Natural killer cell (primary cell): ENCODE measurements around the gene DHRS7C. TPM values are rescaled to one million over a fixed set of nuclear protein-coding genes. Genes with fewer than 3 reads are reported as not detected.

Source experiments
- ATAC-seq, 3 donors: fragments of 150-1000 bp in 2 of 3; fragments of 200-7000 bp in 1 of 3; cut with Tn5 transposase; 1 replicate in 1 of 3; 2 replicates in 2 of 3; pipeline ENCODE4 v1.10.0; 2021; ENCODE audit warnings: mild to moderate bottlenecking in 2 of 3, moderate library complexity in 2 of 3
- DNase-seq, 2 donors: peaks; one replicate each; pipeline versions ENCODE4 v3.0.0 to v3.0.0-alpha.2; 2013 to 2021; ENCODE audit warnings: mixed read lengths in 1 of 2
- H3K27ac ChIP-seq: one replicate; pipeline ENCODE4 v1.5.1; 2013; ENCODE audit warnings: mild to moderate bottlenecking, low read length
- H3K27me3 ChIP-seq: one replicate; pipeline ENCODE4 v1.6.1; 2013; ENCODE audit warnings: low read length; ENCODE audit not compliant: control insufficient read depth, insufficient read depth
- H3K36me3 ChIP-seq: one replicate; pipeline ENCODE4 v1.6.1; 2013; ENCODE audit warnings: low read length; ENCODE audit not compliant: control insufficient read depth, insufficient read depth
- H3K4me1 ChIP-seq: one replicate; pipeline ENCODE4 v1.6.1; 2013; ENCODE audit warnings: low read length; ENCODE audit not compliant: control insufficient read depth, insufficient read depth
- H3K4me3 ChIP-seq: one replicate; pipeline ENCODE4 v1.5.1; 2013; ENCODE audit warnings: low read length
- H3K9me3 ChIP-seq: one replicate; pipeline ENCODE4 v1.6.1; 2013; ENCODE audit warnings: low read length; ENCODE audit not compliant: control insufficient read depth, insufficient read depth
- H3K27ac Mint-ChIP-seq, 2 donors: one replicate each; pipeline ENCODE4 v1.8.0; 2022; ENCODE audit warnings: mild to moderate bottlenecking in 2 of 2, mixed read lengths in 2 of 2, moderate library complexity in 1 of 2
- H3K27me3 Mint-ChIP-seq, 2 donors: one replicate each; pipeline ENCODE4 v1.8.0; 2022; ENCODE audit warnings: low read depth in 2 of 2, mixed read lengths in 2 of 2
- H3K36me3 Mint-ChIP-seq: one replicate; pipeline ENCODE4 v1.8.0; 2022; ENCODE audit warnings: mixed read lengths
- H3K4me1 Mint-ChIP-seq, 2 donors: one replicate each; pipeline ENCODE4 v1.8.0; 2022; ENCODE audit warnings: mixed read lengths in 2 of 2
- H3K4me3 Mint-ChIP-seq: one replicate; pipeline ENCODE4 v1.8.0; 2022; ENCODE audit warnings: mild to moderate bottlenecking, moderate library complexity, mixed read lengths
- H3K9me3 Mint-ChIP-seq, 2 donors: one replicate each; pipeline ENCODE4 v1.8.0; 2022; ENCODE audit warnings: mixed read lengths in 2 of 2
- WGBS: methylation state at CpG from one replicate; pipeline ENCODE4 v1.1.7; 2013; ENCODE audit warnings: missing lambda C conversion rate; ENCODE audit not compliant: insufficient coverage; 5-methylcytosine and 5-hydroxymethylcytosine counted together
- intact Hi-C: fragments of 100-400 bp; cut with micrococcal nuclease; formaldehyde crosslinking; loops from one replicate; pipeline ENCODE4 v1.14.2; 2022
- total RNA-seq, 4 donors: library from RNA; stranded (reverse); fragments of 120-200 nt in 1 of 4; gene quantifications; one replicate each; pipeline versions ENCODE4 v1.2.3 to v1.2.4, GENCODE V29; 2013 to 2022
- TF ChIP-seq, protein P1 (sequence below): fragments of 200-600 bp; IDR thresholded peaks from one replicate; pipeline ENCODE4 v1.8.0; 2022; ENCODE audit warnings: antibody characterized with exemption

DHRS7C gene
- total RNA-seq, 3 donors from 2014 or later (not counting 1 experiment from before 2014, with no cell fraction given) = not detected

DNA sequence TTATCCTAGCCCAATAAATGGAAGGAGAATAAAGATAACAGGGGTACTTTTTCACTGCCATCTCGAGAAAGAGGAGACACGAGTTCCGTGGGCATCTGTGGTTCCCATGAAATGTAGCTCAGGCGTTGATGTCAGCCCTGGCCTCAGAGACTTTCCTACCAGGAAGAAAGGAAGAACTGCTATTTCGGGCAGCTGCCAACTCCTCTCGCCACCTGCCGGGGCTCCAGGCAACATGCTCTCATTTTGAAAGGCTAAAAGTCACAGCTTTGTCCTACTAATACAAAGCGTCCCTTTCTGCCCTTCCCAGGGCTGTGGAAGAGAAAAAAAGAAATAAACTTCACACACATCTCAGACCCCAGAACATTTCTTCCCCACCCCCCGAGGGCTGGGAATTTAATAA lies 65.8 kb downstream of the DHRS7C start:
- H3K27me3 Mint-ChIP-seq = peaks cover 0 to under 1% of the 10 kb centered on the region in 2 donors

More for the DNA sequence above, 65.8 kb downstream of the DHRS7C start:
- H3K27ac Mint-ChIP-seq = no peak overlapping the region
- intact Hi-C loops = no loop called here
- no peak overlapping the region for H3K4me3 Mint-ChIP-seq
- Histone ChIP-seq H3K27ac (no peak overlapping the region), H3K36me3 (no peaks in the 10 kb centered on the region), H3K27me3 (no peaks in the 10 kb centered on the region), H3K4me3 (no peak overlapping the region), H3K4me1 (no peaks in the 10 kb centered on the region), H3K9me3 (no peaks in the 10 kb centered on the region)
- DNase-seq (no peak), ATAC-seq (no peak)
- TF ChIP-seq, protein P1, sequence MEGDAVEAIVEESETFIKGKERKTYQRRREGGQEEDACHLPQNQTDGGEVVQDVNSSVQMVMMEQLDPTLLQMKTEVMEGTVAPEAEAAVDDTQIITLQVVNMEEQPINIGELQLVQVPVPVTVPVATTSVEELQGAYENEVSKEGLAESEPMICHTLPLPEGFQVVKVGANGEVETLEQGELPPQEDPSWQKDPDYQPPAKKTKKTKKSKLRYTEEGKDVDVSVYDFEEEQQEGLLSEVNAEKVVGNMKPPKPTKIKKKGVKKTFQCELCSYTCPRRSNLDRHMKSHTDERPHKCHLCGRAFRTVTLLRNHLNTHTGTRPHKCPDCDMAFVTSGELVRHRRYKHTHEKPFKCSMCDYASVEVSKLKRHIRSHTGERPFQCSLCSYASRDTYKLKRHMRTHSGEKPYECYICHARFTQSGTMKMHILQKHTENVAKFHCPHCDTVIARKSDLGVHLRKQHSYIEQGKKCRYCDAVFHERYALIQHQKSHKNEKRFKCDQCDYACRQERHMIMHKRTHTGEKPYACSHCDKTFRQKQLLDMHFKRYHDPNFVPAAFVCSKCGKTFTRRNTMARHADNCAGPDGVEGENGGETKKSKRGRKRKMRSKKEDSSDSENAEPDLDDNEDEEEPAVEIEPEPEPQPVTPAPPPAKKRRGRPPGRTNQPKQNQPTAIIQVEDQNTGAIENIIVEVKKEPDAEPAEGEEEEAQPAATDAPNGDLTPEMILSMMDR = no peak
- WGBS = 21% methylated on average over 7 of the region's 9 CpGs
- no peaks in the 10 kb centered on the region for H3K4me1 Mint-ChIP-seq
- no peaks in the 10 kb centered on the region for H3K9me3 Mint-ChIP-seq
- H3K36me3 Mint-ChIP-seq = no peaks in the 10 kb centered on the region

Other genes starting within 250 kb of the DHRS7C start
- 100 to 1,000 TPM in 2 of 3 donors, 10 to 100 TPM in 1; 96.3 to 141 (median 120) TPM for gene STX8, start 215.8 kb downstream of the DHRS7C start, total RNA-seq
- not detected for gene CFAP52, start 214.9 kb downstream of the DHRS7C start, total RNA-seq
- 1 to 10 TPM; 3.0 to 9.3 (median 4.2) TPM for gene USP43, start 146.1 kb downstream of the DHRS7C start, total RNA-seq
- gene GSG1L2, start 30.5 kb upstream of the DHRS7C start, total RNA-seq = not detected
- gene GLP2R, start 34.3 kb upstream of the DHRS7C start, total RNA-seq = not detected
- 1 to 10 TPM in 2 of 3 donors, under 1 TPM in 1; 0.86 to 2.0 (median 1.7) TPM for gene RCVRN, start 113.7 kb upstream of the DHRS7C start, total RNA-seq